AG10803 (cell line): ENCODE results near the gene KIRREL1.
A peak's percentile ranks its signal among the peaks of the same experiment; 100 is the strongest.

ENCODE experiments used
- DNase-seq: peaks from one replicate; pipeline ENCODE4 v3.0.0; 2010; ENCODE audit warnings: low read depth
- H3K4me3 ChIP-seq: 2 replicates; pipeline ENCODE4 v1.5.1; 2011; ENCODE audit warnings: mild to moderate bottlenecking, low read length, control low read depth
- CTCF ChIP-seq: conservative IDR thresholded peaks from 2 replicates; pipeline ENCODE4 v1.5.1; 2011; ENCODE audit warnings: mild to moderate bottlenecking, low read length, control low read depth, inconsistent platforms

The KIRREL1 gene

GRCh38 chr1:157993147-157993917 is at the start of gene KIRREL1:
Gene KIRREL1 (plus strand): TSS chr1:157993645. CDS start chr1:157993677, 32 bp downstream.
- no peak for TF ChIP-seq CTCF
- H3K4me3 ChIP-seq, result peak within 1 kb of the TSS; percentile 94
- DNase-seq, result peak; percentile 72

DNA sequence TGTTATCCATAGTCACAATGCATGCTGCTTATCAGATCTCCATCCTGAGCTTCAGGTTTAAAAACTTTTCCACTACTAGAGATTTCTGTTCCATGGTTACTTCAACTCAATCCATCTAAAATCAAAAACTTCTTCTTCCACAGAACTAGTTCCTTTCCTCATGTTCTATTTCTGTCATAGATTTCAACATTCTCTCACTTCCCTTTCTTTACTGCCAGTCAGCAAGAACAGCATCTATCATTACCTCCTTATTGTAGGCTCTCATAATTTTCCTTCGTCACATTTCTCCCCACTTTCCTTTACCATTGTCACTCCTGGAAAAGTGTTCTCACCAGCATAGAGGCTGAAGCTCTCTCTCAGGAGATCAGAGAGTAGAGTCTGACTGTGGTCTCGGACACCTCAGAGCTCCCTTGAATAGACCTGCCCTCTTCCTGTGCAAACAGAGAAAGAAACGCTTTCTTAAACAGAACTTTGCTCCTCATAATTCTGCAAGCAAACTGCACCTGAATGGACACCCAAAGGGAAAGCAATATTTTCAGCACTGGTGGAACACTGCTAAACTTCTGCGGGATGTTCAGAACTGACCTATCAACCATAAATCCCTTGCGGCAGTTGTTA is 48.7 kb upstream of the KIRREL1 start:
- TF ChIP-seq CTCF, result no peak
- no peak for DNase-seq
- H3K4me3 ChIP-seq, result no peak overlapping the region

- DNase-seq, result peak; percentile 25
- peak; percentile 55 for TF ChIP-seq CTCF
- no peak overlapping the region for H3K4me3 ChIP-seq
These were observed 45.0 kb upstream of the KIRREL1 start for GRCh38 chr1:157948312-157949073.

GRCh38 chr1:157949074-157949354 is 44.4 kb upstream of the KIRREL1 start:
- H3K4me3 ChIP-seq, result no peak overlapping the region
- DNase-seq, result no peak
- no peak for TF ChIP-seq CTCF

DNA sequence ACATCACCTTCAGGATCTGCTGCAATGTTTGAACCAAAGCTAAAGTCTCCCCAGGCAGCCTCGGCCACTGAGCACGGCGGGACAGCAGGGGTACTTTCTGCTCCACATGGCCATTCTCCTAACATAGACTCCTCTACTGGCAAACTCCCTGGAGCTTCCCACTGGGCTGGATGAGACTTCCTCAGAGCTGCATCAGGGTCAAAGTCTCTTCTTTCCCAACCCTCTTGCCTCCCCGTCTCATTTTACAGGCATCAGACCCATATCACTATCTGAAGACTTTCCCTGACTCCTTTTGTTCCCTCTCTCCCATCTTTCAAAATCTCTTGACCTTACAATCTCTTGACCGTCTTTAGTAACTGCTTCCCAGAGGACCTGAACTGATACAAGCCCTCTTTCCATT is 42.2 kb upstream of the KIRREL1 start:
- no peak for TF ChIP-seq CTCF
- H3K4me3 ChIP-seq, result no peak overlapping the region
- no peak for DNase-seq

- no peak for DNase-seq
- H3K4me3 ChIP-seq, result no peak overlapping the region
- no peak for TF ChIP-seq CTCF
These were observed 40.8 kb upstream of the KIRREL1 start for GRCh38 chr1:157952601-157953000.
